ENCODE measurements around the gene RASGRF1.

- TF ChIP-seq CTCF (IDR thresholded peaks at IDR 0.05; ENCODE audit: poor library complexity, severe bottlenecking) (no peak), EP300 (conservative IDR thresholded peaks at IDR 0.05; ENCODE audit: poor library complexity, severe bottlenecking) (no peak), SMC3 (conservative IDR thresholded peaks at IDR 0.05; ENCODE audit: poor library complexity) (no peak), EZH2 (IDR thresholded peaks at IDR 0.05; ENCODE audit: borderline replicate concordance, insufficient read depth, low read length, poor library complexity, severe bottlenecking) (no peak)
- TF ChIP-seq, protein P1, sequence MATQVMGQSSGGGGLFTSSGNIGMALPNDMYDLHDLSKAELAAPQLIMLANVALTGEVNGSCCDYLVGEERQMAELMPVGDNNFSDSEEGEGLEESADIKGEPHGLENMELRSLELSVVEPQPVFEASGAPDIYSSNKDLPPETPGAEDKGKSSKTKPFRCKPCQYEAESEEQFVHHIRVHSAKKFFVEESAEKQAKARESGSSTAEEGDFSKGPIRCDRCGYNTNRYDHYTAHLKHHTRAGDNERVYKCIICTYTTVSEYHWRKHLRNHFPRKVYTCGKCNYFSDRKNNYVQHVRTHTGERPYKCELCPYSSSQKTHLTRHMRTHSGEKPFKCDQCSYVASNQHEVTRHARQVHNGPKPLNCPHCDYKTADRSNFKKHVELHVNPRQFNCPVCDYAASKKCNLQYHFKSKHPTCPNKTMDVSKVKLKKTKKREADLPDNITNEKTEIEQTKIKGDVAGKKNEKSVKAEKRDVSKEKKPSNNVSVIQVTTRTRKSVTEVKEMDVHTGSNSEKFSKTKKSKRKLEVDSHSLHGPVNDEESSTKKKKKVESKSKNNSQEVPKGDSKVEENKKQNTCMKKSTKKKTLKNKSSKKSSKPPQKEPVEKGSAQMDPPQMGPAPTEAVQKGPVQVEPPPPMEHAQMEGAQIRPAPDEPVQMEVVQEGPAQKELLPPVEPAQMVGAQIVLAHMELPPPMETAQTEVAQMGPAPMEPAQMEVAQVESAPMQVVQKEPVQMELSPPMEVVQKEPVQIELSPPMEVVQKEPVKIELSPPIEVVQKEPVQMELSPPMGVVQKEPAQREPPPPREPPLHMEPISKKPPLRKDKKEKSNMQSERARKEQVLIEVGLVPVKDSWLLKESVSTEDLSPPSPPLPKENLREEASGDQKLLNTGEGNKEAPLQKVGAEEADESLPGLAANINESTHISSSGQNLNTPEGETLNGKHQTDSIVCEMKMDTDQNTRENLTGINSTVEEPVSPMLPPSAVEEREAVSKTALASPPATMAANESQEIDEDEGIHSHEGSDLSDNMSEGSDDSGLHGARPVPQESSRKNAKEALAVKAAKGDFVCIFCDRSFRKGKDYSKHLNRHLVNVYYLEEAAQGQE (IDR thresholded peaks at IDR 0.05; ENCODE audit: borderline replicate concordance) = no peak
Measured at GRCh38 chr15:79117442-79118204, 27.0 kb upstream of the RASGRF1 start.

Measured in neural cell (in vitro differentiated cells).